HEK293T (cell line): ENCODE measurements around the gene CLUH.

Experiments used
- FOXM1 ChIP-seq: fragments of 450-650 bp; IDR thresholded peaks from 2 replicates; pipeline ENCODE4 v1.6.1; 2017; ENCODE audit warnings: mild to moderate bottlenecking, borderline replicate concordance
- HDGF ChIP-seq: fragments of 450-650 bp; IDR thresholded peaks from 2 replicates; pipeline ENCODE4 v1.6.1; 2017; ENCODE audit warnings: antibody characterized with exemption, borderline replicate concordance
- TF ChIP-seq, protein P1 (sequence below): fragments of 450-650 bp; IDR thresholded peaks from 2 replicates; pipeline ENCODE4 v1.6.1; 2016

DNA sequence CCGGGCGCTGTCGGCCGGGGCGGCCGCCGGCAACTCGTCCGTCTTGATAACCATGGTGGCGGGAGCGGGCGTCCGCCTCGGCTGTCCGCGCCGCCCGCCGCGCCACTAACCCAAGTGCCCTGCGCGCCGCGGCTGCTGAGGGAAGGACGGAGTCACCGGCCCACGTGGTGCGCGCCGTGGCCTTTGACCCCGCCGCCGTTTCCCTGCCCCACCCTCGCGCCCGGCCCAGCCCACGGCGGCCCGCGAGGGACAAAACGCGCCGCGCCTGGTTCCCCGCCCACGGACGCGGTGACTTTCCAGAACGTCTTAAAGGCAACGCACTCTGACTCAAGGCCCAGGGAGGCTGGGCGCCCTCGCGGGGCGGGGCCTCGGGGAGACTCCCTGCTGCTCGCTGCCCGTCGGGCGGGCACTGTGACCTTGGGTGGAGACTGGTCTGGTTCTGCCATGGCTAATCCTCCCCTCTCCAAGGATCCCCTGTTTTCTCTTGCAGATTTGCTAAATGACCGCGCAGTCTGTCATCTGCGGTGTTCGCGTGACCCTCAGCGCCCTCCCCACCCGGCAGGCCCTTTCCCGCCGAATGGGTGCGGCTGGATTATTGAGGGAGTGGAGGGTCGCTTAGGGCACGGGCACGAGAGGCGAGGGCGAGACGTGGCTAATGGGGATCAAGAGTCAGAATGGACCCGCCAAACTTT is at the start of gene CLUH:
- TF ChIP-seq HDGF: no peak
- TF ChIP-seq, protein P1, sequence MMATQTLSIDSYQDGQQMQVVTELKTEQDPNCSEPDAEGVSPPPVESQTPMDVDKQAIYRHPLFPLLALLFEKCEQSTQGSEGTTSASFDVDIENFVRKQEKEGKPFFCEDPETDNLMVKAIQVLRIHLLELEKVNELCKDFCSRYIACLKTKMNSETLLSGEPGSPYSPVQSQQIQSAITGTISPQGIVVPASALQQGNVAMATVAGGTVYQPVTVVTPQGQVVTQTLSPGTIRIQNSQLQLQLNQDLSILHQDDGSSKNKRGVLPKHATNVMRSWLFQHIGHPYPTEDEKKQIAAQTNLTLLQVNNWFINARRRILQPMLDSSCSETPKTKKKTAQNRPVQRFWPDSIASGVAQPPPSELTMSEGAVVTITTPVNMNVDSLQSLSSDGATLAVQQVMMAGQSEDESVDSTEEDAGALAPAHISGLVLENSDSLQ: no peak
- TF ChIP-seq FOXM1: no peak
